ENCODE measurements around the gene TRRAP. TPM values are rescaled to one million over a fixed set of nuclear protein-coding genes. Genes with fewer than 3 reads are reported as not detected.

Gene TRRAP
- polyA plus RNA-seq, 1 donor (not counting 4 experiments of a cell fraction or from before 2014, with no cell fraction given): 6.1 TPM

GRCh38 chr7:98879979-98880315, 1.6 kb downstream of the TRRAP start:
- Histone ChIP-seq H3K36me3 (ENCODE audit: control insufficient read depth in 2 of 2, extremely low read depth in 1 of 2, insufficient read depth in 2 of 2, low read length in 2 of 2) (peaks cover 13 to 16% of the 10 kb centered on the region in 2 experiments), H4K20me1 (ENCODE audit: control insufficient read depth, extremely low read depth, insufficient read depth, low read length) (peaks cover 6% of the 10 kb centered on the region), H3K9ac (ENCODE audit: control insufficient read depth, extremely low read depth, insufficient read depth, low read length) (peak overlapping the region; percentile 94), H3K4me1 (ENCODE audit: control insufficient read depth, extremely low read depth, insufficient read depth, low read length) (peaks cover 18% of the 10 kb centered on the region), H3K27ac (ENCODE audit: control insufficient read depth, insufficient read depth, low read length) (no peak overlapping the region), H3K79me2 (ENCODE audit: control insufficient read depth, insufficient read depth, low read length) (peaks cover 34% of the 10 kb centered on the region), H3K27me3 (ENCODE audit: control insufficient read depth, extremely low read depth, insufficient read depth, low read length) (no peaks in the 10 kb centered on the region), H3K4me3 (ENCODE audit: control insufficient read depth in 2 of 3, extremely low read depth in 1 of 3, insufficient read depth in 2 of 3, low read depth in 1 of 3, low read length in 3 of 3) (peak overlapping the region; percentile 82 to 99 (median 90)), H2AFZ (ENCODE audit: control insufficient read depth, low read length) (no peak overlapping the region), H3K9me3 (ENCODE audit: control insufficient read depth, low read depth, low read length) (no peaks in the 10 kb centered on the region), H3K9me1 (ENCODE audit: control insufficient read depth, extremely low read depth, insufficient read depth, low read length) (no peaks in the 10 kb centered on the region), H3K4me2 (ENCODE audit: control insufficient read depth, extremely low read depth, insufficient read depth, low read depth, low read length) (peak overlapping the region; percentile 96)
- FAIRE-seq (no peak), DNase-seq (ENCODE audit: low read depth, low spot score) (no peak)
- dilution Hi-C loops (cut with MboI; ENCODE audit: extremely low pct_ligation_motif_present, low sequenced_read_pairs): no loop called here
- TF ChIP-seq CTCF (optimal IDR thresholded peaks at IDR 0.05 in 1 of 3, IDR thresholded peaks at IDR 0.05 in 1 of 3, conservative IDR thresholded peaks at IDR 0.05 in 1 of 3; ENCODE audit: extremely low read depth in 1 of 3, insufficient read depth in 2 of 3, low read length in 3 of 3): no peak
- no peak for TF ChIP-seq EZH2 (IDR thresholded peaks at IDR 0.05; ENCODE audit: low read length)

- Histone ChIP-seq H3K4me2 (ENCODE audit: control insufficient read depth, extremely low read depth, insufficient read depth, low read depth, low read length) (no peak overlapping the region), H3K79me2 (ENCODE audit: control insufficient read depth, insufficient read depth, low read length) (peaks cover 34% of the 10 kb centered on the region), H2AFZ (ENCODE audit: control insufficient read depth, low read length) (no peak overlapping the region), H3K36me3 (ENCODE audit: control insufficient read depth in 2 of 2, extremely low read depth in 1 of 2, insufficient read depth in 2 of 2, low read length in 2 of 2) (peaks cover 14 to 16% of the 10 kb centered on the region in 2 experiments), H3K4me1 (ENCODE audit: control insufficient read depth, extremely low read depth, insufficient read depth, low read length) (peaks cover 18% of the 10 kb centered on the region), H3K9ac (ENCODE audit: control insufficient read depth, extremely low read depth, insufficient read depth, low read length) (no peak overlapping the region), H3K4me3 (ENCODE audit: control insufficient read depth in 2 of 3, extremely low read depth in 1 of 3, insufficient read depth in 2 of 3, low read depth in 1 of 3, low read length in 3 of 3) (no peak overlapping the region), H3K9me1 (ENCODE audit: control insufficient read depth, extremely low read depth, insufficient read depth, low read length) (no peaks in the 10 kb centered on the region), H3K27me3 (ENCODE audit: control insufficient read depth, extremely low read depth, insufficient read depth, low read length) (no peaks in the 10 kb centered on the region), H4K20me1 (ENCODE audit: control insufficient read depth, extremely low read depth, insufficient read depth, low read length) (peaks cover 6% of the 10 kb centered on the region), H3K27ac (ENCODE audit: control insufficient read depth, insufficient read depth, low read length) (no peak overlapping the region), H3K9me3 (ENCODE audit: control insufficient read depth, low read depth, low read length) (no peaks in the 10 kb centered on the region)
- FAIRE-seq (no peak), DNase-seq (ENCODE audit: low read depth, low spot score) (no peak)
- no peak for TF ChIP-seq CTCF (optimal IDR thresholded peaks at IDR 0.05 in 1 of 3, IDR thresholded peaks at IDR 0.05 in 1 of 3, conservative IDR thresholded peaks at IDR 0.05 in 1 of 3; ENCODE audit: extremely low read depth in 1 of 3, insufficient read depth in 2 of 3, low read length in 3 of 3)
- no peak for TF ChIP-seq EZH2 (IDR thresholded peaks at IDR 0.05; ENCODE audit: low read length)
- dilution Hi-C loops (cut with MboI; ENCODE audit: extremely low pct_ligation_motif_present, low sequenced_read_pairs): no loop called here
These were observed 2.2 kb downstream of the TRRAP start for GRCh38 chr7:98880485-98880884.
